Mucosa of descending colon (tissue), 3 donors: ENCODE data around the gene UNC79. TPM values are rescaled to one million over a fixed set of nuclear protein-coding genes. Genes with fewer than 3 reads are reported as not detected.

ENCODE experiments used
- ATAC-seq: fragments of 200-7000 bp; cut with Tn5 transposase; one replicate; pipeline ENCODE4 v1.9.1; 2020; ENCODE audit warnings: mild to moderate bottlenecking, moderate library complexity
- DNase-seq, 3 donors: peaks; one replicate each; pipeline ENCODE4 v3.0.0-alpha.2; 2020
- H3K36me3 ChIP-seq: fragments of 200-600 bp; one replicate; pipeline ENCODE4 v1.8.0; 2021; ENCODE audit warnings: low read depth, mild to moderate bottlenecking
- H3K4me1 ChIP-seq: fragments of 200-600 bp; one replicate; pipeline ENCODE4 v1.8.0; 2021; ENCODE audit warnings: low read depth, mild to moderate bottlenecking
- H3K4me3 ChIP-seq: fragments of 200-600 bp; one replicate; pipeline ENCODE4 v1.8.0; 2021; ENCODE audit warnings: mild to moderate bottlenecking
- H3K9me3 ChIP-seq: fragments of 200-600 bp; one replicate; pipeline ENCODE4 v1.8.0; 2021; ENCODE audit warnings: mild to moderate bottlenecking
- intact Hi-C, 2 donors: fragments of 100-400 bp; cut with DNase I in 1 of 2; cut with micrococcal nuclease in 1 of 2; formaldehyde crosslinking; loops; one replicate each; pipeline versions ENCODE4 v1.11.0 to v1.11.1; 2022; cut with DNase I, micrococcal nuclease
- total RNA-seq, 3 donors: library from RNA; stranded (reverse); fragmentation: NEBNext Ultra II Directional in 2 of 3; extraction: Animal tissue kit (Norgen Biotek cat#: 25700) in 2 of 3; gene quantifications; one replicate each; pipeline versions ENCODE4 v1.2.1 to v1.2.4, GENCODE V29; 2021 to 2023
- TF ChIP-seq, protein P1 (sequence below): fragments of 200-600 bp; IDR thresholded peaks from one replicate; pipeline ENCODE4 v1.8.0; 2022; ENCODE audit warnings: antibody characterized with exemption, mild to moderate bottlenecking
- donor health status: DM: no; HTN: no; CAD: no; lungs with moderate emphysema.
- donor health status: DM: no; HTN: no; CAD: no.
- donor health status: DM: no; HTN: yes; CAD: no.

Gene UNC79
- total RNA-seq, 3 donors from 2014 or later: 0.09 to 0.89 (median 0.12) TPM

DNA sequence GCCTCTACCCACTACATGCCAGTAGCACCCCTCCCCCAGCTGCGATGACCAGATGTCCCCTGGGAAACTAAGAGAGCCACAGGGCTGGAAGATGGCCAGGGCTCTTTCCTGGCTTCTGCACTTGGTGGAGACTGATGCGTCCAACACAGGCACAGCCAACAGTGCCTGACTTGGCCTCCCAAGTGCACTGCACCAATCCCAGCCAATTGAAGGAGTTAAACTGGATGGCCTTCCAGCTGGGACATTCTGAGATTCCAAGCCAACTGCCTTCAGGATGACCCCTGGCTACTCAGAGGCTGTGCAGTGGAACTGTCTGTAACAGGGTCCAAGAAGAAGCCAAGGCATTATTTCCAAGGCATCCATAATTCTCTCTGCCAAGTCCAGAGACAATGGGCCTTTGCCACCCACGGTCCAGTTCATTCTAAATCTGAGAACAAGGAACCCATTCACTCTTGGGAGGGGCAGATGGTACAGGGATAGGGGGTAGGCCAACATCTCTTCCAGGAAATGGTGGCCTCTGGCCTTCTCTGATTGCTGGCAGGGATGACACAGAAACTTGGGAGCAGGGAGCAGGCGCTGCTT, 322.3 kb downstream of the UNC79 start:
- DNase-seq (no peak), ATAC-seq (no peak)
- TF ChIP-seq, protein P1, sequence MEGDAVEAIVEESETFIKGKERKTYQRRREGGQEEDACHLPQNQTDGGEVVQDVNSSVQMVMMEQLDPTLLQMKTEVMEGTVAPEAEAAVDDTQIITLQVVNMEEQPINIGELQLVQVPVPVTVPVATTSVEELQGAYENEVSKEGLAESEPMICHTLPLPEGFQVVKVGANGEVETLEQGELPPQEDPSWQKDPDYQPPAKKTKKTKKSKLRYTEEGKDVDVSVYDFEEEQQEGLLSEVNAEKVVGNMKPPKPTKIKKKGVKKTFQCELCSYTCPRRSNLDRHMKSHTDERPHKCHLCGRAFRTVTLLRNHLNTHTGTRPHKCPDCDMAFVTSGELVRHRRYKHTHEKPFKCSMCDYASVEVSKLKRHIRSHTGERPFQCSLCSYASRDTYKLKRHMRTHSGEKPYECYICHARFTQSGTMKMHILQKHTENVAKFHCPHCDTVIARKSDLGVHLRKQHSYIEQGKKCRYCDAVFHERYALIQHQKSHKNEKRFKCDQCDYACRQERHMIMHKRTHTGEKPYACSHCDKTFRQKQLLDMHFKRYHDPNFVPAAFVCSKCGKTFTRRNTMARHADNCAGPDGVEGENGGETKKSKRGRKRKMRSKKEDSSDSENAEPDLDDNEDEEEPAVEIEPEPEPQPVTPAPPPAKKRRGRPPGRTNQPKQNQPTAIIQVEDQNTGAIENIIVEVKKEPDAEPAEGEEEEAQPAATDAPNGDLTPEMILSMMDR: no peak
- Histone ChIP-seq H3K9me3 (no peaks in the 10 kb centered on the region), H3K4me1 (no peaks in the 10 kb centered on the region), H3K36me3 (no peaks in the 10 kb centered on the region), H3K4me3 (no peak overlapping the region)
- intact Hi-C loops: no loop called here

DNA sequence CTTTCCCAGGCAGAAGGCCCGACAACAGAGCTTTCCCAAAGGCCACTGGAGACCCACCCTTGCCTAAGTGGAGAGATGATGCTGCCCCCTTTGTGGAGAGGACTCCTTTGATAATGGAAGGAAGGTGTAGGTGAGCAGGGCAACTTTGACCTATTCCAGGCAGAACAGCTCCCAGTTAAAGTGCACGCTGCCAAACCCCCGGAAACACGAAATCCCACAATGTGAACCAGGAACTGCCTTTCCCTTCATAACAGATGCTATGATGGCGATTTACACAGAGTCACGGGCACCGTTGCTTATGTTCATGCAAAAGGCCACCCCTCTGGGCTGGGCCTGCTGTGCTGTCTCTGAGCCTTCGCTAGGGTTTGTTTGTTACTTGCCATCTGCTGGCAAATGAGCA, 322.9 kb downstream of the UNC79 start:
- H3K36me3 ChIP-seq: no peaks in the 10 kb centered on the region
- TF ChIP-seq, protein P1: no peak
- no peaks in the 10 kb centered on the region for H3K4me1 ChIP-seq
- intact Hi-C loops: no loop called here
- H3K9me3 ChIP-seq: no peaks in the 10 kb centered on the region
- ATAC-seq (no peak), DNase-seq (no peak)
- no peak overlapping the region for H3K4me3 ChIP-seq

DNA sequence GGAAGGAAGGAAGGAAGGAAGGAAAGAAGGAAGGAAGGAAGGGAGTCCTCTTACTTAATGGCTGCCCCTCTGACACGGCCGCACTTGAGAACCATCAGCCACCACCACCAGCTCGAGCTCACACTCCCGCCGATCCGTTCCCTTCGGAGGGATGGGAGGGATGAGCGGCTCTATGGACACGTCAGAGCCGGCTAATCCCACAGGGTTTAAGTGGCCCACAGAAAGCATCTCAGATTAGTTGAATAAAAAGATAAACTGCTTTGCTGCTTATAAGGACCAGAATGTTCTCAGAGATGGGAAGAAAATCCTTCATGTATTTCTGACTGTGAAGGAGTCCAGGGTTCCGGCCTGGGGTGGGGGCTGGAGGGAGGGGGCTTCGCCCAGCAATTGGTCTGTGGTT, 326.5 kb downstream of the UNC79 start:
- no peak for DNase-seq
- intact Hi-C loops: no loop called here
- H3K4me1 ChIP-seq: no peaks in the 10 kb centered on the region
- H3K9me3 ChIP-seq: no peaks in the 10 kb centered on the region
- no peak for ATAC-seq
- TF ChIP-seq, protein P1: no peak
- no peaks in the 10 kb centered on the region for H3K36me3 ChIP-seq
- no peak overlapping the region for H3K4me3 ChIP-seq

Other genes with a start within 250 kb of the UNC79 start
- gene MOAP1, start 246.0 kb upstream of the UNC79 start, total RNA-seq: 10 to 100 TPM; 16.9 to 42.6 (median 17.1) TPM
- 10 to 100 TPM; 29.0 to 35.0 (median 33.2) TPM for gene LYSET, start 245.6 kb upstream of the UNC79 start, total RNA-seq
- gene GON7, start 223.9 kb upstream of the UNC79 start, total RNA-seq: 10 to 100 TPM; 15.3 to 19.5 (median 18.6) TPM
- gene UBR7, start 223.7 kb upstream of the UNC79 start, total RNA-seq: 10 to 100 TPM; 22.2 to 23.6 (median 22.4) TPM
- gene BTBD7, start 97.9 kb upstream of the UNC79 start, total RNA-seq: 10 to 100 TPM; 39.9 to 59.2 (median 45.6) TPM
- gene COX8C, start 83.8 kb upstream of the UNC79 start, total RNA-seq: not detected